Melanocyte of skin (primary cell): Measurements from ENCODE around the gene SRXN1. TPM values are rescaled to one million over a fixed set of nuclear protein-coding genes. Genes with fewer than 3 reads are reported as not detected.

Experiments
- total RNA-seq, 2 donors: library from RNA; depleted of rRNA; stranded (reverse); fragments of >200 nt; gene quantifications; 2 replicates each; pipeline ENCODE4 v1.2.3, GENCODE V29; 2012

SRXN1 gene
- total RNA-seq = 10 to 100 TPM; 41.6 to 65.9 TPM

DNA sequence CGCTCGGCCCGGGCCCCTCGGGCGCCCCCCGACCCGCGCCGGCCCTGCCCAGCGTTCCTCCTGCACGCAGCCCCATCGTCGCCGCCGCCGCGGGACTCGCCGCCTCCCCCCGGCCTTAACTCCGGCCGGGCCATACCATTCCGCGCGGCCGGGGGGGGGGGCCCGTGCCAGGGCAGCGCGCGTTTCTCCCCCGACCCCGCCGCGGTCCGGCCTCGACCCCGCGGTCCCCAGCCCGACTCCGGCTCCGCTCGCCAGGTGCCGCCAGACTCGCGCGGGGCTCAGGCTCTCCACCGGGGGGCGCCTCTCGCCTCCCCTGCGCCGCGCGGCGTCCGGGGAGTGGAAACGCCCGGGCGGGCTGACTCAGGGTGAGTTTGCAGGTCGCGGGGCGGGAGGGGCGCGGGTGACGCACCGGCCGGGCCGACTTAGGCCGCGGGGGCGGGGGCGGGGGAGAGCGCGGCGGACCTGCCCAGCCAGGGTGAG is at the start of gene SRXN1:
SRXN1 (minus strand) TSS at position 91 of the 480 bp plus-strand sequence; CDS start at position 76, 15 bp downstream.

DNA sequence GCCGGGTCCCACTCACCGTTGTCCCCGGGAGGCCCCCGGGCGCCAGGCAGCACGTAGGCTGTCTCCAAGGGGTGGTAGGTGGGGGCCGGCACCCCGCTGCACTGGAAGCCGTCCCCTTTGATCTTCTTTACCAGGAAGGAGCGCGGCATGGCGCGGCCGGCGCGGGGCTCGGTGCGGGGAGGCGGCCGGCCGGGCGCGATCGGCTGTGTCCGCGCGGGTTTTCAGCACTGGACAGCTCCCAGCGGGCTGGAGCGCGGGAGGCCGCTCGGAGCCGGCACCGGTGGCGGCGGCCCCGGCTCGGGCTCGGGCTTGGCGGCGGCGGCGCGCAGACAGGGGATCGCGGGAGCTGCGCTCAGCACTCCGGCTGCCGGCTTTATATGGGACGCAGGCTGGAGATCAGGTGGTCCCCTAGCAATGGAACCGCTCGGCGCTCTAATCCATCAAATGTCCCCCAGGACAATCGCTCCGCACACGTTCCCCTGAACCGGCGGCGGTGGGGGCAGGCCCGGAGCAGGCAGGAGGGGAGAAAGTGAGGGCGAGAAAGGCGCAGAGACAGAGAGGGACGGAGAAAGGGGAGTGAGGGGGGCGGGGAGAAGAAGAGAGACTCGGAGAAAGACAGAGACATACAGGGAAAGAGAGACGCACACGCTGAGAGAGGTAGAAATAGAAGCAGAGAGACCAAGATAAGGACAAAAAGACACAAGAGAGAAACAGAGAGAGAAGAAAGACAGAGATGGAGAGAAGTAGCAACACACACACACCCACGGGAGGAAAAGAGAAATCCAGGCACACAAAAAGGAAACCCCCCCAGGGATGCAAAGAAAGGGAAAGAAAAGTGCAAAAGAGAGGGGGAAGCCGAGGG is 22.7 kb upstream of the SRXN1 start, which contains the start of gene SCRT2:
SCRT2 (minus strand) TSS at position 350 of the 862 bp plus-strand sequence; CDS start at position 149, 201 bp downstream.

DNA sequence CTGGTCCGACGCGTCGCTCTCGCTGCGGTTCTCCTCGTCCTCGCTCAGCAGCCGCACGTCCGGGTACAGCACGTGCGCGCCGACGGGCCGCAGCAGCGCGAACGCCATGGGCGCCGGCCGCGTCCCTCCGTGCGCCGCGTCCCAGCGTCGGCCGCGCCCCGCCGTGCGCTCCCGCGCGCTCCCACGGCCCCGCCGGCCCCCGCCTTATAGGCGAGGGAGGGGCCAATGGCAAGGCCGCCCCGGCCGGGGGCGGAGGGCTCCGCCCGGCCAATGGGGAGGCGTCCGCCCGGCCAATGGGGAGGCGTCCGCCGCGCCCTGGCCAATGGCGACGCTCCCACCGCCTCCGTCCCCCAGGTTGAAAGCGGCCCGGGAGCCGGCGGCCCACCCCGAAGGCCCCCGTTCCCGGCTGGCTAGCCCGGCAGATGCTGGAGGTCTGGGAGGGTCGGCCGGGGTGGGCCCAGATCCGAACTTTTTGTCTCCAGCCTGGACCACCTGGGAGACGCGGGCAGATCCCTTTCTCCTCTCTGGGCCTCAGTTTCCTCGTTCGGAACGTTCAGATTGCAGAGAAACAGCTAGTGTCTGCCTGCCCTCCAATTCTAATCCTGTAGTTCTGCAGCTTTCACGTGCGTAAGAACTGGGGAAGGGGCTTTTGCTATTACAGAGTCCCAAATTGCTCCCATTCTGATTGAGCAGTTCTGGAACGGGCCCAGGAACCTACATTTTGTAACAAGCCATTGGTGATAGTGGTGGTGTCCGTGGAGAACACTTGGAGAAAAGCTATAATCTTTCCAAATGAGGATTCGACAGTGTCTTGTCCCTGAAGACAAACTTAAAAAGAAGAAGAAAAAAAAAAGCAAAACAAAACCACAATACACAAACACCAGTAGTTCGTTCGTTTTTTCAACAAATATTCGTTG is 42.6 kb downstream of the SRXN1 start, which contains the start of gene TCF15:
TCF15 (minus strand) TSS at position 180 of the 917 bp plus-strand sequence; CDS start at position 108, 72 bp downstream.

Other genes with a start within 250 kb of the SRXN1 start
- 100 to 1,000 TPM in 1 of 2 donors, 10 to 100 TPM in 1; 98.2 to 102 TPM for gene RBCK1, start 244.9 kb downstream of the SRXN1 start, total RNA-seq
- 10 to 100 TPM; 47.3 to 55.1 TPM for gene TBC1D20, start 190.7 kb downstream of the SRXN1 start, total RNA-seq
- 10 to 100 TPM; 87.1 to 91.2 TPM for gene CSNK2A1, start 109.4 kb downstream of the SRXN1 start, total RNA-seq
- gene TCF15, start 42.9 kb downstream of the SRXN1 start, total RNA-seq = not detected
- gene SCRT2, start 22.6 kb upstream of the SRXN1 start, total RNA-seq = not detected
- gene SLC52A3, start 115.3 kb upstream of the SRXN1 start, total RNA-seq = under 1 TPM in 1 of 2 donors, not detected in 1; 0.33 TPM
- gene FAM110A, start 180.5 kb upstream of the SRXN1 start, total RNA-seq = 1 to 10 TPM; 2.8 to 3.3 TPM